ENCODE results near the gene ATP9B.

DNA sequence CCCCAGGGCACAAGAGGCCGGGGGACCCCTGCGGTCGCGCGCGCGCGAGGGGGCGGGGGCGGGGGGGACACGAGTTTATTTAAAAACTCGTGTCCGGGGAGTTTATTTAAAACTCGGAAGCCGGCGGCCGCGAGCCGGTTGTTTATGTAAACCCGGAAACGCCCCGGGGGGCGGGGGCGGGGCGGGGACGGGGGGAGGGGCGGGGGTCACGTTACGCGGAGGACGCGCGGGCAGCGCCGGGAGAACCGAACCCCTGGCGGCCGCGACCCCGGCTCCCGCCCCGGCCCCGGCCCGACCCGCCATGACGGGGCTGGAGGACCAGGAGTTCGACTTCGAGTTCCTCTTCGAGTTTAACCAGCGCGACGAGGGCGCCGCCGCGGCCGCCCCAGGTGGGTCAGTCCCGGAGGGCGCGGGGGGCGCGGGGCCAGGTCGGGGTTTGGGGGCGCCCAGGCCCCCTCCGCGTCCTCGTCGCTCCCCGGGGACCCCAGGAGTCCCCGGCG, 330.9 kb downstream of the ATP9B start:
- TF ChIP-seq, protein P1, sequence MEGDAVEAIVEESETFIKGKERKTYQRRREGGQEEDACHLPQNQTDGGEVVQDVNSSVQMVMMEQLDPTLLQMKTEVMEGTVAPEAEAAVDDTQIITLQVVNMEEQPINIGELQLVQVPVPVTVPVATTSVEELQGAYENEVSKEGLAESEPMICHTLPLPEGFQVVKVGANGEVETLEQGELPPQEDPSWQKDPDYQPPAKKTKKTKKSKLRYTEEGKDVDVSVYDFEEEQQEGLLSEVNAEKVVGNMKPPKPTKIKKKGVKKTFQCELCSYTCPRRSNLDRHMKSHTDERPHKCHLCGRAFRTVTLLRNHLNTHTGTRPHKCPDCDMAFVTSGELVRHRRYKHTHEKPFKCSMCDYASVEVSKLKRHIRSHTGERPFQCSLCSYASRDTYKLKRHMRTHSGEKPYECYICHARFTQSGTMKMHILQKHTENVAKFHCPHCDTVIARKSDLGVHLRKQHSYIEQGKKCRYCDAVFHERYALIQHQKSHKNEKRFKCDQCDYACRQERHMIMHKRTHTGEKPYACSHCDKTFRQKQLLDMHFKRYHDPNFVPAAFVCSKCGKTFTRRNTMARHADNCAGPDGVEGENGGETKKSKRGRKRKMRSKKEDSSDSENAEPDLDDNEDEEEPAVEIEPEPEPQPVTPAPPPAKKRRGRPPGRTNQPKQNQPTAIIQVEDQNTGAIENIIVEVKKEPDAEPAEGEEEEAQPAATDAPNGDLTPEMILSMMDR (IDR thresholded peaks at IDR 0.05), result no peak
- TF ChIP-seq CHD2 (IDR thresholded peaks at IDR 0.05; ENCODE audit: low read length, partially characterized antibody), result no peak
- TF ChIP-seq RCOR1 (IDR thresholded peaks at IDR 0.05; ENCODE audit: low read length), result no peak
- TF ChIP-seq TAF1 (IDR thresholded peaks at IDR 0.05; ENCODE audit: borderline replicate concordance, low read depth, low read length), result no peak
- no peak for TF ChIP-seq POLR2AphosphoS5 (IDR thresholded peaks at IDR 0.05; ENCODE audit: low read depth, low read length)
- no peak for TF ChIP-seq NFIC (IDR thresholded peaks at IDR 0.05; ENCODE audit: borderline replicate concordance)
- TF ChIP-seq, protein P2, sequence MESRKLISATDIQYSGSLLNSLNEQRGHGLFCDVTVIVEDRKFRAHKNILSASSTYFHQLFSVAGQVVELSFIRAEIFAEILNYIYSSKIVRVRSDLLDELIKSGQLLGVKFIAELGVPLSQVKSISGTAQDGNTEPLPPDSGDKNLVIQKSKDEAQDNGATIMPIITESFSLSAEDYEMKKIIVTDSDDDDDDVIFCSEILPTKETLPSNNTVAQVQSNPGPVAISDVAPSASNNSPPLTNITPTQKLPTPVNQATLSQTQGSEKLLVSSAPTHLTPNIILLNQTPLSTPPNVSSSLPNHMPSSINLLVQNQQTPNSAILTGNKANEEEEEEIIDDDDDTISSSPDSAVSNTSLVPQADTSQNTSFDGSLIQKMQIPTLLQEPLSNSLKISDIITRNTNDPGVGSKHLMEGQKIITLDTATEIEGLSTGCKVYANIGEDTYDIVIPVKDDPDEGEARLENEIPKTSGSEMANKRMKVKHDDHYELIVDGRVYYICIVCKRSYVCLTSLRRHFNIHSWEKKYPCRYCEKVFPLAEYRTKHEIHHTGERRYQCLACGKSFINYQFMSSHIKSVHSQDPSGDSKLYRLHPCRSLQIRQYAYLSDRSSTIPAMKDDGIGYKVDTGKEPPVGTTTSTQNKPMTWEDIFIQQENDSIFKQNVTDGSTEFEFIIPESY (IDR thresholded peaks at IDR 0.05; ENCODE audit: borderline replicate concordance, low read depth), result no peak
- TF ChIP-seq FOXM1 (IDR thresholded peaks at IDR 0.05; ENCODE audit: low read depth), result no peak
- TF ChIP-seq, protein P3, sequence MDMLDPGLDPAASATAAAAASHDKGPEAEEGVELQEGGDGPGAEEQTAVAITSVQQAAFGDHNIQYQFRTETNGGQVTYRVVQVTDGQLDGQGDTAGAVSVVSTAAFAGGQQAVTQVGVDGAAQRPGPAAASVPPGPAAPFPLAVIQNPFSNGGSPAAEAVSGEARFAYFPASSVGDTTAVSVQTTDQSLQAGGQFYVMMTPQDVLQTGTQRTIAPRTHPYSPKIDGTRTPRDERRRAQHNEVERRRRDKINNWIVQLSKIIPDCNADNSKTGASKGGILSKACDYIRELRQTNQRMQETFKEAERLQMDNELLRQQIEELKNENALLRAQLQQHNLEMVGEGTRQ (IDR thresholded peaks at IDR 0.05; ENCODE audit: borderline replicate concordance, low read depth, low read length), result no peak
- no peak for TF ChIP-seq RFX5 (IDR thresholded peaks at IDR 0.05; ENCODE audit: low read length)
- TF ChIP-seq, protein P4, sequence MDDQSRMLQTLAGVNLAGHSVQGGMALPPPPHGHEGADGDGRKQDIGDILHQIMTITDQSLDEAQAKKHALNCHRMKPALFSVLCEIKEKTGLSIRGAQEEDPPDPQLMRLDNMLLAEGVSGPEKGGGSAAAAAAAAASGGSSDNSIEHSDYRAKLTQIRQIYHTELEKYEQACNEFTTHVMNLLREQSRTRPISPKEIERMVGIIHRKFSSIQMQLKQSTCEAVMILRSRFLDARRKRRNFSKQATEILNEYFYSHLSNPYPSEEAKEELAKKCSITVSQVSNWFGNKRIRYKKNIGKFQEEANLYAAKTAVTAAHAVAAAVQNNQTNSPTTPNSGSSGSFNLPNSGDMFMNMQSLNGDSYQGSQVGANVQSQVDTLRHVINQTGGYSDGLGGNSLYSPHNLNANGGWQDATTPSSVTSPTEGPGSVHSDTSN (IDR thresholded peaks at IDR 0.05), result no peak
- no peak for TF ChIP-seq EP300 (IDR thresholded peaks at IDR 0.05; ENCODE audit: borderline replicate concordance in 1 of 2, low read depth in 1 of 2, low read length in 1 of 2)
- no peak for TF ChIP-seq EZH2phosphoT487 (IDR thresholded peaks at IDR 0.05; ENCODE audit: borderline replicate concordance, low read depth)
